ENCODE results near the gene ANKRD33.

ANKRD33 gene

DNA sequence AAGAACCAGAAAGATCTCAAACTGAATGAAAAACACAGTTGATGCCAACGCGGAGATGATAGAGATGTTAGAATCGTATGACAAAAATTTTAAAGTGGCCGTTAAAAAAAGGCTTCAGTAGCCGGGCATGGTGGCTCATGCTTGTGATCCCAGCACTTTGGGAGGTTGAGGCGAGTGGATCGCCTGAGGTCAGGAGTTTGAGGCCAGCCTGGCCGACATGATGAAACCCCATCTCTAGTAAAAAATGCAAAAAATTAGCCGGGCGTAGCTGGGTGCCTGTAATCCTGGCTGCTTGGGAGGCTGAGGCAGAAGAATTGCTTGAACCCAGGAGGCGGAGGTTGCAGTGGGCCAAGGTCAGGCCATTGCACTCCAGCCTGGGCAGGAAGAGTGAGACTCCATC lies 14.0 kb downstream of the ANKRD33 start:
- DNase-seq (ENCODE audit: low read depth, low spot score) = no peak

DNA sequence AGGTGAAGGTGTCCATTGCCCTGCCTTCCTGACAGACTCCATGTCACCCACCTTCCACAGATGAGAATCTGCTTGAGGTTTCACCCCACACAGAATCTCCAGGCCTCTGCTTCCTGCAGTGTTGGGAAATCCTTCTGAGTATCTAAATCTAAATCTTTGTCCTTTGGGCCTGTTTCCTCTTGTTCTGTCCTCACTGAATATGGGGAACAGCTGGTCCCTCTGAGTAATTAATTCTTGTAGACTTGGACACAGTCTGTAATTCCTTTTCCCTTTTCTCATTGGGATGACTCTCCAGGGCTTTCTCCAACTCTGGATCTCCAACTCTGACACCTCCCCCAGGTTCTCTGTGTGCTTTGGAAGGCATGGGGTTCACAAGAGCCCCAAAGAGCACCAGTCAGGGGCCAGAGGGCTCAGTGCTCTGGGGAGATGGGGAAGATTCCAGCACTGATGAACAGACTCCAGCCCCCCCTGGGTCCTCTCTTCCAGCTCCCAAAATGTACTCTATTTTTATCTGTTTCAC lies 17.1 kb downstream of the ANKRD33 start:
- DNase-seq (ENCODE audit: low read depth, low spot score) = no peak

DNA sequence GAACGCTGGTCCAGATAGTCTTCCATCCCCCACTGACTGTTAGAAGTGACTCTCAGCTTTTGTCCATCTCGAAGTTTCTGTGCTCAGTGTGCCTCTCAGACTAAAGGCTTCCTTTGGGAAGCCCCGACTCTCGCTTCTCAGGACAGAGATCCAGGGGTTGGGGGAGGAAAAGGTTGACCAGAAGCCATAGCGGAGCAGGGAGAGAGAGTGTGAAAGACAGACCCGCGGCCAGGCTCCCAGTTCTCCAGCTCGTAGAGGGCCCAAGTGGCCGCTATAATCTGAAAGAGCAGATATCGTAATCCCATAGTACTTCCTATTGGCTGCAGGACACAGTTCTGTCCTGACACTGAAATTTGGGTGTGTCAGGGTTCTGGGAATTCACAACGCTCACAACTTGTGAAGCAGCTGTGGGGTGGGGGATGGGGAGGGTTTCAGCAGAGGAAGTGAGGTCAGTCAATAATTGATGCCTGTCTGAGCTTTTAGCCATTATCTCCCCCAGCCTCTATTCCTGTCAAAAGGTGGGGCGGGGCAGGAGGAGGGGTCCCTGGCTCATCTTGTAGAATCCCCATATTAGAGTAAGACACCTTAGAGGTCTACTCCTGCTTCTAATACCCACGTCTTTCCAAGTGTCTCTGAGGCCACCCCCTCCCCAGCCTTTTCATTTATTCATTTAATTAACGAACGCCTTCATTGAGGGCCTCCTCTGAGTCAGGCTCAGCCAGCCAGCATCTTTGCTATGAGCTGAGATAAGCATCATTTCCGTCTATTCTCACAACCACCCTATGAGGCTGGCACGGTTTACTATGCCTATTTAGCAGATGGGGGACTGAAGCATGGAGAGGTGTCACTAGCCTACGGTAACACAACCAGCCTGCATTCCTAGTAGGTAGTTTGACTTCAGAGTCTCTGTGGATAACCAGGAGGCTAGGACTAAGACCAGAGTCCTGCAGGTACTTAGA lies 17.8 kb downstream of the ANKRD33 start:
- DNase-seq (ENCODE audit: low read depth, low spot score) = no peak

DNA sequence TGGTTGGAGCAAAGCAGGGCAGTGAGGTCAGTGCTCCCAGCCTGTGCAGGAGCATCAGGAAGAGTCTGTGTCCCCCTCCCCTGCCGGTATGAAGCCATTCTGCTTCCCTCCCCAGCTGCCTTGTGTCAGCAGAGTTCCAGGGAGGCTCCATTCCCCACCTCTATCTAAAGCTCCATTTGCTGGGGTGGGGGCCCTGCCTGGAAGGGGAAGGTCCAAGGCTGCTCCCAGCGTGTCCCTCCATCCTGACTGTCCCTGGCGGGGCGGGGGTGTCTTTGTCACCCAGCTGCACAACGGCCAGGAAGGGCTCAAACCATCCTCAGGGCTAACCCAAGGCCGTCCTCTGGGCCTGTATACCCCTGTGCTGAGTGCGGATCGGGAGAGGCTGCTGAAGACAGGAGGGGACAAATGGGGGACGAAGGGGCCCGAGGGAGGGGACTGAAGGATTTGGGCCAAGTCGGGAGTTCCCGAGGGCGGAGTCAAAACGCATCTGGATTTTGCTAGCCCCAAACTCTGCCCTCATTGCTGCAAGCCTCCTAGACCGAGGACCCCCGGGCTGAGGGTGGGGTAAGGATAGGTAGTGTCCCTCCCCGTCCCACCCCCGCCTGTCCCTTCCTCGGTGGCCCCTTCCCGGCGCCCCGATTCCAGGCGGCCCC lies 18.7 kb downstream of the ANKRD33 start:
- DNase-seq (ENCODE audit: low read depth, low spot score) = no peak

DNA sequence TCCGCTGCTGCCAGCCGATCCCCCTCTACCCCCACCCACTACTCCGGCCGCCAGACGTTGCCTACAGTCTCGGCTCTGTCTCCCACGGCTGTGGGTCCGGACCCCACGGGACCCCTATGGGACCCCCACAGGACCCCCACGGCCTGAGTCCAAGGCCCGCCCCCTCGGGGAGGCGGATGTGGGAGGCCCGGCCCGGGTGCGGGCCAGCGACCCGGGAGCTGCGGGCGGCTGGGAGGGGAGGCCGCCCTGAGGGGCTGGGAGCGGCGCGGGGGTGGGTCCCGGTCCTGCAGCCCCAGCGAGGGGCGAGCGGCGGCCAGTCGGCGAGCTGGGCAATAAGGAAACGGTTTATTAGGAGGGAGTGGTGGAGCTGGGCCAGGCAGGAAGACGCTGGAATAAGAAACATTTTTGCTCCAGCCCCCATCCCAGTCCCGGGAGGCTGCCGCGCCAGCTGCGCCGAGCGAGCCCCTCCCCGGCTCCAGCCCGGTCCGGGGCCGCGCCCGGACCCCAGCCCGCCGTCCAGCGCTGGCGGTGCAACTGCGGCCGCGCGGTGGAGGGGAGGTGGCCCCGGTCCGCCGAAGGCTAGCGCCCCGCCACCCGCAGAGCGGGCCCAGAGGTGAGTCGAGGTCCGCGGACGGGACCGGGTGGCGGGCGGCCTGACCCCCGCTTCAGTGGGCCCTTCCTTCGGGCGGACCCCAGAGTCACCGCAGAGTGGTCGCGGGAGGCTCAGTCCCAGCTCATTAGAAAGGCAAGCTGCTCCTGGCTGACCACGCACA lies 19.4 kb downstream of the ANKRD33 start, which contains the start of gene ACVRL1:
Gene ACVRL1 (plus strand): TSS at position 422 of the 773 bp plus-strand sequence. CDS start 4,971 bp downstream, outside the sequence.
- no peak for DNase-seq (ENCODE audit: low read depth, low spot score)

DNA sequence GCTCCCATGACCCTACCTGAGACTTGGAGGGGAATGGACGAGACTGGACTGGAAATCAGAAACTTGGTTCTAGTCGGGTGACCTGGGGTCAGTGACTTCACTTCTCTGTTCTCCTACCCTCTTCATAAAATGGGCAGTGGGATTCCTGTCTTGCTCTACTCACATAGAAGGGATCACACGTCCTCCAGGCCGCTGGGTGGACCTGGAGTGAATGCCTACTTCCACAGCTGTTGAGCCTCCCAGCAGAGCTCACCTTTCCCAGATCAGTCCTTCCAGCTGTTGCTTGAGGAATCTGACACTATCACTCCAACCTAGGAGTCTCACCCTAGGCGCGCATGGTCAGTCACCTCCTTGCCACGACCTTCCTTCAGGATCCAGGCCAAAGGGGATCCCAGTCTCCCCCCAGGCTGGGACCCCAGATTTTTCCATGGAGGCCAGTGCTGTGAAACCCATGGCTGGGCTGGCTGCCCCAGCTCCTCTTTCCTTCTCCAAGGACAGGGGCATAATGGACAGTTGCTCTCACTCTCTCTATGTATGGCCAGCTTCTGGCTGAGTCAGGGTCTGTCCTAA lies 20.0 kb downstream of the ANKRD33 start:
- DNase-seq (ENCODE audit: low read depth, low spot score) = no peak

DNA sequence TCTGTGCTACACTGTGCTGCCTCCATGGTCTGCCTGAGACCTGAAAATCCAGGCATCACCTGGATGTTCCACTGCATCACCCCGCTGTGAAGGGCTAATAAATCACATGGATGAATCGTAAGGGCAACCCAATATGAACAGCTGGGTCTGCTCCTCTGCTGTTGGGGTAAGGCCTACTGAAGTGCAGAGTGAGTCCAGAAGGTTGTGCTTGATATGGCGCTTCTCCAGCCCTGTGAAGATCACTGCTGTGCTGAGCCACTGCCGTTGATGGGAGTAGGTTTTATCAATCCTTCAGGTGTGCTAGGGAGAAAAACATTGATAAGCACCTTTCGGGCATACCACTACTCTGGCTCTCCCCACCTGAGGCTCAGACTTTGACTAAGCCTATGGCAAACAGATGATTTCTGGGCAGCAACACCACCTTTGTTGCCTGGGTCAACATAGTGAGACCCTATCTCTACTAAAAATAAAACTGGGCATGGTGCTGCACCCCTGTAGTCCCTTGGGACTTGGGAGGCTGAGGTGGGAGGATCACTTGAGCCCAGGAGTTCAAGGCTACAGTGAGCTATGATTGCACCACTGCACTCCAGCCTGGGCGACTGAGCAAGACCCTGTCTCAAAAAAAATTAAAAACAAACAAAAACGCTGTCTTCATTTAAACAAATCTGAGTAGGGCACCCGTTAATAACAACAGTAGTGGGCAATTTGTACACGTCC lies 21.1 kb downstream of the ANKRD33 start:
- DNase-seq (ENCODE audit: low read depth, low spot score) = no peak

DNA sequence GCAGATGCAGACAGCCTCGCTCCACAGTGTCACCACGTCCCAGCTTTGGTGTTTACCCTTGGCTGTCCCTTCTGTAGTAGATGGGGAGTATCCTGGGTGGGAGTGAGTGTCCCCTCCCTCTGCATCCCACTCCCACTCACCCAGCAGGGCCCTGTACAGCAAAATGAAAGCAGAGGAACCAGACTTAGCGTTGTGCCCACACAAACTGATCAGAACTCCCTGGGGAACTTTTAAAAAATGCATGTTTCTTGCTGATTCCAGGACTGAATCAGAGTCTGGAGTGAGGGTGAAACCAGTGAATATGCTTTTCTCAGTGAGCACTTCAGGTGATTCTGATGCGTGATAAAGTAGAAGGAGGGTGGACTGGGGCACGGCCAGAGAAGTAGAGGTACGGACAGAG lies 22.3 kb downstream of the ANKRD33 start:
- no peak for DNase-seq (ENCODE audit: low read depth, low spot score)

DNA sequence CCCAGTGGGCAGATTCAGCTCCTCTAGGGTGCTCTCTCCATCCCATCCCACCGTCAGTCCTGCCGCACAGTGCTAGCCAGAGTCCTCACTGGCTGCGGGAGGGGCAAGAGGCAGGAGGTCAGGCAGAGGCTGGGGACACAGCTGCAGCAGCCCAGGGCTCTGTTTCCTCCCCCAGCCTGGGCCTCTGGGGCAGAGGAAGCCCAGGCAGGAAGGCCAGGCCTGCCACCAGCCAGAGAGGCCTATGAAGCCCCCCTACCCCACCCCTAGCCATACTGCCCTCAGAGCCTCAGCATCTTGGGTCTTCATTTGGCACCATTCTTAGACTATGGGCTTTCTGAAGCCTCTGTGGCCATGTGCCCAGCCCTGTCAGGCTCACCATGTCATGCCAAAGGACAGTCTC lies 22.8 kb downstream of the ANKRD33 start:
- no peak for DNase-seq (ENCODE audit: low read depth, low spot score)

DNA sequence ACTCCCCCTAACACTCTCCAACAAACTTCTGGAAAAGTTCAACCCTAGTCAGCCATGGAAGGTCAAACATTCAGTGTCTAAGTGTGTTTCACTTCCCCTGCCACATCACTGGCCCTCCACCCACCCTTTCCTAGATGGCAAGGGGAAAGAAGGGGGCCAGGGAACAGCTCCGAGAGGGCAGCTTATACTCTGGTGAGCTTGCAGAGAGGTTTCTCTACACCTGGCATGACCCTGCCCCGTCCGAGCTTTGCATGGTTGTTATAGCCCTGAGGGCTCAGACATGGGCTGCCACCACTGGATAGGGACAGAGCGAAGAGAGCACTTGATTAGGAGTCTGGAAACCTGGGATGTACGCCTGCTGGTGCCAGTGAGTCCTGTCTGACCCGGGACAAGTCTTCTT lies 23.4 kb downstream of the ANKRD33 start:
- no peak for DNase-seq (ENCODE audit: low read depth, low spot score)

DNA sequence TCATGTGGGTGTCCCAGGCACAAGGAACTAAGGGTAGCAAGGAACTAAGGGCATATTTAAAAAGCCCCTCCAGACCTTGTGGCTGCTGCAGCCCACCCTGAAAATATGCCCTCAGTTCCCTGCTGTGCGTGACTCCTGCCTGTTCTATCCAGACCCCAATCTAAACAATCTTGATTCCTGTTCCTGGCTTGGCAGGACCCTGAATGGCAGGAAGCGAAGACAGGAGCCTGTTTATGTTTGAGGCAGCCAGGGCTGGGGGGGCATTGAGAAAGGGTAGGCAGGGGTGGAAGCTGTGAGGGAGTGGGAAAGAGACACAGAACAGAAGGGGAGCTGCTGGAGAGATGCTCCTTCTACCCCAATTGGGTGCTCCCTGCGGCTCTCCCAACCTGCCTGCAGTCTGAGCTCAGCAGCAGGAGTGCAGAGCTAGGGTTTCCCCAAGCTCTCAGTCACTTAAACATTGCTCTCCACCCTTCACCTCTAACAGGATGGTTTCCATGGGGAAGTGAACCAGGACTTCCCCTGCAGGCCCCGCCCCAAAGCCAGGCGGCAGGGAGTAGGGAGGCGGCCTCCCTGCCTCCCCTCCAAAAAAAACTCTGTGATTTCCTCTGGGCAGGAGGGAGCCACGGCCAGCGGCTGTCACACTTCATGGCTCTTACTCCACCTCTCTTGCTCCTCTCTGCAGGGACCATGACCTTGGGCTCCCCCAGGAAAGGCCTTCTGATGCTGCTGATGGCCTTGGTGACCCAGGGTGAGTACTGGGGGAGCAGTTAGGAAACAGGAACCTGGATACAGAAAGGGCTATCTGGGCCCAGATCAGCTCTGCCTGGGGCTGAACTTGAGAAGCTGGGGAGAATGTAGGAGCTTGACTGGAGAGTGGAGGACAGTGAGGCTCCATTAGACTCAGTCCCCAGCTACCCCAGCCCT lies 24.1 kb downstream of the ANKRD33 start:
- no peak for DNase-seq (ENCODE audit: low read depth, low spot score)

DNA sequence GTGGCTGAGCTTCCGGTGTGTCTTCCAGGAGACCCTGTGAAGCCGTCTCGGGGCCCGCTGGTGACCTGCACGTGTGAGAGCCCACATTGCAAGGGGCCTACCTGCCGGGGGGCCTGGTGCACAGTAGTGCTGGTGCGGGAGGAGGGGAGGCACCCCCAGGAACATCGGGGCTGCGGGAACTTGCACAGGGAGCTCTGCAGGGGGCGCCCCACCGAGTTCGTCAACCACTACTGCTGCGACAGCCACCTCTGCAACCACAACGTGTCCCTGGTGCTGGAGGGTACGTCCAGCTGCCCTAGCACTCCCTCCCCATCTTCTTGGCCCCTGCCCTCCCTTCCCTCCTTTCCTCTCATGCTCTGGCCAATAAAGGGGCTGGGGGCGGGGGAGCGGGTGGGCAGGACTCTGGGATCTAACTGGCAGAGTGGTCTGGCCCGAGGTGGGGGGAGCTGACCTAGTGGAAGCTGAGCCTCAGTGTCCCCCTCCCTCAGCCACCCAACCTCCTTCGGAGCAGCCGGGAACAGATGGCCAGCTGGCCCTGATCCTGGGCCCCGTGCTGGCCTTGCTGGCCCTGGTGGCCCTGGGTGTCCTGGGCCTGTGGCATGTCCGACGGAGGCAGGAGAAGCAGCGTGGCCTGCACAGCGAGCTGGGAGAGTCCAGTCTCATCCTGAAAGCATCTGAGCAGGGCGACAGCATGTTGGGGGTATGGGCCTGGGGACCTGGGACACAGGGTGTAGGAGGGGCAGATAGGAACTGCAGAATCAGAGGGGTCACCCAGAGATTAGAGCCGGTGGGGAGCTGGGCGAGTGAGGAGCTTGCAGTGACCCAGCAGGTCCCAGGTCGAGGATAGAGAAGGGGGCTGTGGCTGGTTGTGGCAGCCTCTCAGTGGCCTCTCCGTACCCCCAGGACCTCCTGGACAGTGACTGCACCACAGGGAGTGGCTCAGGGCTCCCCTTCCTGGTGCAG lies 25.4 kb downstream of the ANKRD33 start:
- DNase-seq (ENCODE audit: low read depth, low spot score) = no peak

DNA sequence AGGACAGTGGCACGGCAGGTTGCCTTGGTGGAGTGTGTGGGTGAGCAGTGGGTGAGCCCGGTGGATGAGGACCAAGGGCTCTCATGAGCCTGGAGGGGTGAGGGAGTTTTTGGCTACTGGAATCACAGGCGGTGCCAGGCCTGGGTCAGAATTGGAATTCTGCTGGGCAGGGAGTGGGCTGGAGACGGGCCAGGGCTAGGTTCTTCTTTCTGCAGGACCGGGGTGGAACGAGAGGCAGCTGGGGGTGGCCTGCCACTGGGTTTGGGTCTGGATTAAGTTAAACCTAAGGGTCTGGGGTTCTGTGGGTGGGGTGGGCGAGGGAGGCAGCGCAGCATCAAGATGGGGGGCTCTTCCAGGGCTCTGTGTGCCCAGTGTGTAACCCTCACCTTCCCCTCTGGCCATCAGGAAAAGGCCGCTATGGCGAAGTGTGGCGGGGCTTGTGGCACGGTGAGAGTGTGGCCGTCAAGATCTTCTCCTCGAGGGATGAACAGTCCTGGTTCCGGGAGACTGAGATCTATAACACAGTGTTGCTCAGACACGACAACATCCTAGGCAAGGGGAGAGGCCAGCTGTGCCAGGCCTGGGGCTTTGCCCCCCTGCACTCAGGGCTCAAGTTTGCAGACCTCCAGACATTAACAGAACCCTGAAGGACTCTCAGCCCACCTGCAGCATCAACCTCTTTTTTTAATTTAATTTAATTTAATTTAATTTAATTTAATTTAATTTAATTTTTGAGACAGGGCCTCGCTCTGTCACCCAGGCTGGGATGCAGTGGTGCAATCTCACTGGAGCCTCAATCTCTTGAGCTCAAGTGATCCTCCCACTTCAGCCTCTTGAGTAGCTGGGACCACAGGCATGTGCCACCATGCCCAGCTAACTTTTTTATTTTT lies 26.4 kb downstream of the ANKRD33 start:
- no peak for DNase-seq (ENCODE audit: low read depth, low spot score)

DNA sequence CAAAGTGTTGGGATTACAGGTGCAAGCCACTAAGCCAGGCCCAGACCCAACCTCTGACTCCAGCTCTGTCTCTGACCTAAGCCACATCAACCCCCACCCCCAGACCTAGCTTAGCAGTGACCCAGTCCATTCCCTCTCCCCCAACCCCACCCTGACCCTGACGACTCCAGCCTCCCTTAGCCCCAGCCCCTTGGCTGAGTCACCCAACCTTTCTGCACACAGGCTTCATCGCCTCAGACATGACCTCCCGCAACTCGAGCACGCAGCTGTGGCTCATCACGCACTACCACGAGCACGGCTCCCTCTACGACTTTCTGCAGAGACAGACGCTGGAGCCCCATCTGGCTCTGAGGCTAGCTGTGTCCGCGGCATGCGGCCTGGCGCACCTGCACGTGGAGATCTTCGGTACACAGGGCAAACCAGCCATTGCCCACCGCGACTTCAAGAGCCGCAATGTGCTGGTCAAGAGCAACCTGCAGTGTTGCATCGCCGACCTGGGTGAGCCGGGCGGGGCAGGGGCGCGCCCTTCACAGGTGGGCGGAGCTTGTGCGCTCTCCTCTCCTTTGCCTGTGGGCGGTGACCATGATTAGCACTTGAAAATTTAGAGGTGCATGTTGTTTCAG lies 27.2 kb downstream of the ANKRD33 start:
- DNase-seq (ENCODE audit: low read depth, low spot score) = no peak

DNA sequence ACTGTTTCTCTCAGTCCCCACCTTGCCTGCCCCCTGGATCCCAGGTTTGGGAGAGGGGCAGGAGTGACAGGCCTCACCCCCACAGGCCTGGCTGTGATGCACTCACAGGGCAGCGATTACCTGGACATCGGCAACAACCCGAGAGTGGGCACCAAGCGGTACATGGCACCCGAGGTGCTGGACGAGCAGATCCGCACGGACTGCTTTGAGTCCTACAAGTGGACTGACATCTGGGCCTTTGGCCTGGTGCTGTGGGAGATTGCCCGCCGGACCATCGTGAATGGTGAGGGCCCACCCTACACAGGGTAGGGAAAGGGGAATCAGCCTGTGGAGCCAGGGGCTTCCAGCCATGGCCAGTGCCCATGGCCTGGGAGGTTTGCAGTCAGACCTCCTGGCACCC lies 28.0 kb downstream of the ANKRD33 start:
- no peak for DNase-seq (ENCODE audit: low read depth, low spot score)

DNA sequence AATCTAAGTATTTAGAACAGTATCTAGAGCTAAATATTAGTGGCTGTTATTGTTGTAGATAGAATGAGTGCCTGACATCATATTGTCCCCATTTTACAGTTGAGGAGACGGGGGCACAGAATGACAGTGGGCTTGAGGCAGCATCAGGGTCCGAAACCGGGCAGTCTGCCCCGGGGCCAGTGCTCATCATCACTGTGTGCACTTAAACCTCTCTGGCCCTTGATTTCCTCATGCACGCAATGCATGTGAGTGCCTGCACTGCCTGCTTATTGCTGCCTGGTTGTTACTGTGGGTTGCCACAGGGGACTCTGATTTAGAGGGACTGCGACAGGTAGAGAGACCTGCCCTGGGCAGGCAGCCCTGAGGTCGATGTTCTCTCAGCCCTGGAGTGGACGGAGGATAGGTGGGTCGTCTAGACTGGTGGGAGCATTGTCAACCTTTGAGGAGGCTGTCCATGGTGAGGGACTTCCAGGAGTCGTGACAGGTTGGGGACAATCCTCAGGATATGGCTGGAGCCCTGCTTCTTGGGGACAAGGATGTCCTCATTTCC lies 29.2 kb downstream of the ANKRD33 start:
- DNase-seq (ENCODE audit: low read depth, low spot score) = no peak
